Stimulated activated CD4-positive, alpha-beta T cell treated with anti-CD3 and anti-CD28 coated beads, TNF-alpha, amount 100 ng/mL, for 48 hours (primary cell): Measurements from ENCODE around the gene ARPC4.
"Not testable (repeated sequence)": the region's sequence is repeated elsewhere in the genome, so short reads cannot be mapped to it uniquely, and the experiment has no call there.

Source experiments
- DNase-seq, 3 donors: peaks; one replicate each; pipeline ENCODE4 v3.0.0-alpha.2; 2020; ENCODE audit warnings: low read depth in 3 of 3

The ARPC4 gene

GRCh38 chr3:9820946-9821345 lies 28.1 kb downstream of the ARPC4 start:
- no peak for DNase-seq

DNA sequence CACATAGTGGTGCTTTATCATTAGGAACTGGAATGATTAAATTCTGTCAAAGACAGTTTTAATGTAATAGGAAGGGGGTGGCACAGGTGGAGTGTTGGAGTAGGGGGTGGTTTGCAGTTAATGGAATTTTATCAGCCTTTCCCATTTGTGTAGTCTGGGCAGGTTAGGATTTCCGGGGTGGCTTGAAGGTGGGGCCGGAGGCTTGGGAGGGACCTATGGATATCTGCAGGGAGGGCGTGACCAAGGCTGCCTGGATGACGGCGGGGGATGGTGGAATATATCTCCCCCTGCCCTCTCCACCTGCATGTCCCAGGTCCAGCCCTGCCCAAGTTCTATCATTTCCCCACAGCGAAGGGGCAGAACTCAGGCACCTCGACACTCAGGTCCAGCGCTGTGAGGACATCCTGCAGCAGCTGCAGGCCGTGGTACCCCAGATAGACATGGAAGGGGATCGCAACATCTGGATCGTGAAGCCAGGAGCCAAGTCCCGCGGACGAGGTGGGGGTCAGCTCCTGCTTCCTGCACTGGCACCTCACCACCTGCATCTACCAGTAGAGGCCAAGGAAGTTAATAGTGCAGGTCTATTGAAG lies 32.7 kb downstream of the ARPC4 start:
- no peak for DNase-seq

DNA sequence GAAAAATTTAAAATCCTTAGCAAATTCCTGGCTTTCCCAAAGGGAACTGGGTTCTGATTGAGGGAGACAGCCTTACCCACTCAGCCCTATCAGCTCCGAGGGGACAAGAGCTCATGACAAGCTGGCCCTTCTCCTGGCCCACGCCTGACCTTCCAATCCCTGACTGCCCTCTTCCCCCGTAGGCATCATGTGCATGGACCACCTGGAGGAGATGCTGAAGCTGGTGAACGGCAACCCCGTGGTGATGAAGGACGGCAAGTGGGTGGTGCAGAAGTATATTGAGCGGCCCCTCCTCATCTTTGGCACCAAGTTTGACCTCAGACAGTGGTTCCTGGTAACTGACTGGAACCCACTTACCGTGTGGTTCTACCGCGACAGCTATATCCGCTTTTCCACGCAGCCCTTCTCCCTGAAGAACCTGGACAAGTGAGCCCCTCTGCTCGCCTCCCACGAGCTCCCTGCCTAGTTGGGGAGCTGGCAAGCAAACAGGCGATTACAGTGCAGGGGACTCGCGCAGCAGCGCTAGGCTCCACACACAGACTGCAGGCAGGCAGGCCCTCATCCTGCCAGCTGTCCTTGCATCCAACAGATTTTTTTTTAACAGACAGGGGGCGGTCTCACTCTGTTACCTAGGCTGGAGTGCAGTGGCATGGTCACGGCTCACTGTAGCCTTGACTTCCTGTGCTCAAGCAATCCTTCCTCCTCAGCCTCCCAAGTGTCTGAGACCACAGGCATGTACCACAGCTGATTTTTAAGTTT lies 34.1 kb downstream of the ARPC4 start:
- DNase-seq = no peak

DNA sequence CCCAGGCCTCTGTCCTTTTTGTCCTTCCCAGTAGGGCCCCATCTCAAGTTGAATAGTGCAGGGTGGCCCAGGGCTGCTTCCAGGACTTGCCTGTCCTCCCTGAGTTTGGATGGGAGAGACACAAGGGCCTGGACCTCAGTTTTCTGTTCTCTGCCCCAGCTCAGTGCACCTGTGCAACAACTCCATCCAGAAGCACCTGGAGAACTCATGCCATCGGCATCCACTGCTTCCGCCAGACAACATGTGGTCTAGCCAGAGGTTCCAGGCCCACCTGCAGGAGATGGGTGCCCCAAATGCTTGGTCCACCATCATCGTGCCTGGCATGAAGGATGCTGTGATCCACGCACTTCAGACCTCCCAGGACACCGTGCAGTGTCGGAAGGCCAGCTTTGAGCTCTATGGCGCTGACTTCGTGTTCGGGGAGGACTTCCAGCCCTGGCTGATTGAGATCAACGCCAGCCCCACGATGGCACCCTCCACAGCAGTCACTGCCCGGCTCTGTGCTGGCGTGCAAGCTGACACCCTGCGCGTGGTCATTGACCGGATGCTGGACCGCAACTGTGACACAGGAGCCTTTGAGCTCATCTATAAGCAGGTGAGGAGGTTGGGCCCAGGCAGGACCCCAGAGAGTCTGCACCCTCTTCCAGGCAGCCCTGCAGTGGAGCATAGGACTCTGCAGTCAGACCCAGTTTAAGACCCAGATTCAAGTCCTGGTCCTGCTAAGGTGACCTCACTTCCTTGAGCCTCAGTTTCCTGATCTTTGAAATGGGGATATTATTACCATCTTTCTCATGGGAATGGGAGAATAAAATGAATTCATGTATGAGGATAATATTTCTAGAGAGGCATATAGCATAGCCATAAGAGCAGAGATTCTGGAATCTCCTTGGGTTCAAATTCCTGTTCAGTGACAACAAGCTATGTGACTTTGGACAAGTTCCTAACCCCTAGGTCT lies 36.2 kb downstream of the ARPC4 start:
- DNase-seq = no peak

- DNase-seq = no peak
Measured at GRCh38 chr3:9831253-9831652, 38.4 kb downstream of the ARPC4 start.

GRCh38 chr3:9833078-9833477 lies 40.2 kb downstream of the ARPC4 start:
- DNase-seq = no peak

DNA sequence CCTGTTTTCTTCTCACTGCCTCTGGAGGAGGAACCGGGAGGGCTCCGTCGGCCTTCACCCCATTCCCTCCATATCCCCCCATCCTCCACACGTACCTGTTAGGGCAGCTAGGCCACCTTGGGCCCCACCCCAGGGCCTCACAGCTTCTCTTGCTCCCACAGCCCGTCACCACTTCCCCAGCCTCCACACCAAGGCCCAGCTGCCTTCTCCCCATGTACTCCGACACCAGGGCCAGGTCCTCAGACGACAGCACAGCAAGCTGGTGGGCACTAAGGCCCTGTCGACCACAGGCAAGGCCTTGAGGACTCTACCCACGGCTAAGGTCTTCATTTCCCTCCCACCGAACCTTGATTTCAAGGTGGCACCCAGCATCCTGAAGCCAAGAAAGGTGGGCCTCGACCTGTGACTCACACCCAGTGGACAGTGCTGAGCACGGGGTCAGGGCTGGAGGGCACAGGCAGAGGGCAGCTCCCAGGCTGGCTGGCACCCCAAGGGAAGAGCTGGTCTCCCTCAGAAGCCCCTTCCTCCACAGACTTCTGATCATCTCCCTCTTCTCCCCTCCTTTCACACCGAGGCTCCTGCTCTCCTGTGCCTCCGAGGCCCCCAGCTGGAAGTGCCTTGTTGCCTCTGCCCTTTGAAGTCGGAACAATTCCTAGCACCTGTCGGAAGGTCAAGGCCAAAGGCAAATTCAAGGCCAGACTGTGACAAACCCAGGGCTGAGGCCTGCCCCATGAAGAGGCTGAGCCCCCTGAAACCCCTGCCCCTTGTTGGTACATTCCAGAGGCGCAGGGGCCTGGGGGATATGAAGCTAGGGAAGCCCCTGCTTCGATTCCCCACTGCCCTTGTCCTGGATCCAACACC lies 41.9 kb downstream of the ARPC4 start:
- no peak for DNase-seq

DNA sequence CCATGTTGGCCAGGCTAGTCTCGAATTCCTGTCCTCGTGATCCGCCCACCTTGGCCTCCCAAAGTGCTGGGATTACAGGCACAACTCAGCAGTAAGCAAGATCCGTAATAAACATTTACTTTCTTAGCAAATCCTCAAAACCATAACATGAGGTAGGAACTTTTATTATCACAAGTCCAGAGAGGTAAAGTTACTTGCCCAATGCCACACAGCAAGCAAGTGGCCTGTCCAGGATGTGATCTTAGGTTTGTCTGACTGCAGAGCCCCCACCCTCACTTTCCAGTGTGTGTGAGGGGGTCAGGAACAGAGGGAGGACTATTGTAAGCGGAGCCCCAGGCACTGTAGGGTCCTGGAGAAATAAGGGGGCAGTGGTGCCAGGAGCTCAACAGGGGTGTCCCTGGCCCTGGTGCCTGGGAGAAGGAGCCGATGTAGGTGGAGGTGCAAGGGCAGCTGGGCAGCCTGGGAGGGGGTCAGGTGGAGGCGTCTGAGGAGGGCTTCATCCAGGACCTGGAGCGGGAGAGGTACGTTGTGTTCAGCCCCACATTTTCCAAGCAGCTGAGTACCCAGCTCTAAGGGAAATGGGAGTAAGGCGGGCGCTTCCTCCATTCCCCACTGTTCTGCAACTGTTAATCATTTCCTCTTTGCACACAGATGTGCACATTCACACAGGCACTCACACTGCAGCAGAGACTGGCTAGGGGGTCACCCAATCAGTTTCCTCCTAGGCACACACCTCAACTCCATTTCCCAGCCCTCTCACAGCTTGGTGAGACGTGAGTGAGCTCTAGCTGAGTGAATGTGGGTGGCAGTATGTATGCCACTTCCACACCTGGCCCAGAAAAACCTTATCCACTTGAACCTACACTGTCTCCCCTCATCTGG lies 45.1 kb downstream of the ARPC4 start:
- no peak for DNase-seq

DNA sequence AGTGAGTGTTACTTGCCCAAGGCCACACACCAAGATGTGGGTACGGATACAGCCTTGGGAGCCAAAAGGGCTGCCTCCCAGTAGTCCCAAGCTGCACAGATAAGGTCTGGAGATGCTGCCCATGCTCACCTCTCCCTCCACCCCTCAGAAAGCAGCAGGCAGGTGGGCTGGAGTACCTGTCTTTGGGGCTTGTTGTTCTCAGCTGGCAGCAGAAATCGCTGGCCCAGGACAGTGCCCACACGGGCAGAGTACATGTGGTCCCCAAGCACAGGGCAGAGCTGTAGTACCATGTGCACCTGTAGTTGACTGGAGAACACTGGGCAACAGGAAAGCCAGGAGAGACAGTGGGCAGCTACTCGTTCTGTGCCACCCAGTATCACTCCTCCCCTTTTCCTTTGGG lies 46.0 kb downstream of the ARPC4 start:
- no peak for DNase-seq

GRCh38 chr3:9841015-9841414 lies 48.1 kb downstream of the ARPC4 start:
- no peak for DNase-seq

GRCh38 chr3:9843715-9844438 lies 51.0 kb downstream of the ARPC4 start, which contains the start of gene RPUSD3:
TSS of gene RPUSD3 (minus strand) at chr3:9844008. CDS start at chr3:9843990, 18 bp downstream.
- peak; percentile 92 to 97 (median 93) for DNase-seq

DNA sequence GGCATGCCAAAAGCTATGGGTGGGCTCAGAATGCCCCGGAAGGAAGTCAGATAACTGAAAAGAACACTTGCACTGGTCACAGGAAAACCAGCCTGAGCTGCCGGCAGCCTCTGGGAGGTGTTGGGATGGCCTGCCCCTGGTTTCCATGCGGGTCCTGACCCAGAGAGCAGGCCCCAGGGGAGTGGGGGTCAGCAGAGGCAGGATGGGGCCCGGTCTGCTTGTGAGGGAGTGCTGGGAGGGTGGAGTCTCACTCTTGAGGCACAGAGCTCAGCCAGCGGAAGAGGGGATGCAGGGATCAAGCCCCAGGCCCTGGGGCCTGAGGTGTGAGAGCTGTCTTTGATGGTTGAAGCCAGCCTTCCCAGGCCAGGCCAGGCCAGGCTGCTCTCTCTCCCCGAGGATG lies 53.3 kb downstream of the ARPC4 start:
- no peak for DNase-seq

DNA sequence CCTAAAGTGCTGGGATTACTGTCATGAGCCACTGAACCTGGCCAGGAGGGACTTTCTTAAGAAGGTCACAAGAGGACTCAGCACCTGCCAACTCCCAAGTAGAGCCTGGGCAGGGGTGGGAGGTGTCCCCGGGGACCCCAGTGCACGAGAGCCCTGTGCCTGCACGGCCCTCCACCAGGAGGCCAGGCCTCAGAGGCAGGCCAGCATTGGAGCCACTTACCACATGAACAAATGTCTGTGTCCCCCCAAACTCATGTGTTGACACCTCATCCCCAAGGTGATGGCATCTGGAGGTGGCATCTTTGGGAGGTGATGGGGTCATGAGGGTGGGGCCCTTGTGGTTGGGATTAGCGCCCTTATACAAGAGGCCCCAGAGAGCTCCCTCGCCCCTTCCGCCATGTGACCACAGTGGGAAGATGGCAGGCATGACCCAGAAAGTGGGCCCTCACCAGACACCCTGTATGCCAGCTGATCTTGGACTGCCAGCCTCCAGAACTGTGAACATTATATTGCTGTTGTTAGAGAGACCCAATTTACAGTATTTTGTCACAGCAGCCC lies 54.1 kb downstream of the ARPC4 start:
- DNase-seq = no peak

DNA sequence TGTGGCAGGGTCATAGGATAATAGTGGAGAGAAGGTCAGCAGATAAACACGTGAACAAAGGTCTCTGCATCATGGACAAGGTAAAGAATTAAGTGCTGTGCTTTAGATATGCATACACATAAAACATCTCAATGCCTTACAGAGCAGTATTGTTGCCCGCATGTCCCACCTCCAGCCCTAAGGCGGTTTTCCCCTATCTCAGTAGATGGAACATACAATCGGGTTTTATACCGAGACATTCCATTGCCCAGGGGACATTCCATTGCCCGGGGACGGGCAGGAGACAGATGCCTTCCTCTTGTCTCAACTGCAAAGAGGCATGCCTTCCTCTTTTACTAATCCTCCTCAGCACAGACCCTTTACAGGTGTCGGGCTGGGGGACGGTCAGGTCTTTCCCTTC lies 55.0 kb downstream of the ARPC4 start:
- DNase-seq = not testable (repeated sequence)

- DNase-seq = not testable (repeated sequence)
Measured at GRCh38 chr3:9848860-9849259, 56.0 kb downstream of the ARPC4 start.

DNA sequence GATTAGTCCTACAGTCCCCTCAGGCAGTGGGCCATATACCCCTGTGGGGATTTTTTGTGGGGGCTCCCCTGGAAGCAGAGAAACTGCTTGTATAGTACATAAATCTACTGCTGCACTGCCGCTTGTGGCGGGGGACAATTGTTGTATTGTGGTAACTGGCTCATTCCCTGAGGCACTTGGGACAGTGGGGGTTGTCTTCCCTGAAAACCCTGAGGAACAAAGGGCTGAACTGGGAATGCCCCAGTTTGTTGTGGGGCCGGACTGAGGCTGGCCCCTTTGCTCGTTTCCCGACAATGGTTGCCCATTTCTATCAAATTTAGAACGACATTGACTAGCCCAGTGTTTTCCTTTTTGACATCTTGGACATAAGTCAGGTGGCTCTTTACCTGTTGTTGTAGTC lies 58.5 kb downstream of the ARPC4 start:
- DNase-seq = not testable (repeated sequence)

DNA sequence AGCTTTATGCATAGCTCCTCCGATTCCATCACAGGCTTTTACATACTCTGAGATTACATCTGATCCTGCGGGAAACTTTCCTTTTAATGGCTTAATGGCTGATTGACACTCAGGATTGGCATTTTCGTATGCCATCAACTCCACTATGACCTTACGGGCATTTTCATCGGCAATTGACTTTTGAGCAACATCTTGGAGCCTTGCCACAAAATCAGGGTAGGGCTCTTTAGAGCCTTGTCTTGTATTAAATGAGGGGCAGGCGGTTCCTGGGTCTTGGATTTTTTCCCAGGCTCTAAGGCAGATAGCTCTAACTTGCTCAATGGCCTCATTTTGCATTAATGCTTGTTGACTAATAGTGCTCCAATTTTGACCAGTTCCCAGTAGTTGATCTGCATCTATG lies 59.0 kb downstream of the ARPC4 start:
- not testable (repeated sequence) for DNase-seq

DNA sequence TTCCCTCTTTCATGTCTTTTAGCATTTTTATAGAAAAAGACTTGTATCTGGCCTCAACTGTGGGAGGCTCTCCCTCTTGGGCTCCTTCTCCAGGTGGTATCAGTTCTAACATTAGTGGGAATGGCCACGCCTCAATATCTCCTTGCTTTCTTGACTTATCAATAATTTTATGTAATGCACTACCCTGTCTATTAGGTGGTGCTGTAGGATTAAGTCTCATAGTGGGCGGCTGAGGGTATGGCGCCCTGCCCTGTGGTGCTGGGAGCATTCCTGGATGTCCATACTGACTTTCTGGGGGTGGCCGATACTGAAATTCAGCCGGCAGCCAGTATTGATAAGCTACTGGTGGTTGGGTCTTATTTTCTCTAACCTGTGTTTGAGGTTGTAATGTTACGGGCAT lies 59.6 kb downstream of the ARPC4 start:
- no peak for DNase-seq

DNA sequence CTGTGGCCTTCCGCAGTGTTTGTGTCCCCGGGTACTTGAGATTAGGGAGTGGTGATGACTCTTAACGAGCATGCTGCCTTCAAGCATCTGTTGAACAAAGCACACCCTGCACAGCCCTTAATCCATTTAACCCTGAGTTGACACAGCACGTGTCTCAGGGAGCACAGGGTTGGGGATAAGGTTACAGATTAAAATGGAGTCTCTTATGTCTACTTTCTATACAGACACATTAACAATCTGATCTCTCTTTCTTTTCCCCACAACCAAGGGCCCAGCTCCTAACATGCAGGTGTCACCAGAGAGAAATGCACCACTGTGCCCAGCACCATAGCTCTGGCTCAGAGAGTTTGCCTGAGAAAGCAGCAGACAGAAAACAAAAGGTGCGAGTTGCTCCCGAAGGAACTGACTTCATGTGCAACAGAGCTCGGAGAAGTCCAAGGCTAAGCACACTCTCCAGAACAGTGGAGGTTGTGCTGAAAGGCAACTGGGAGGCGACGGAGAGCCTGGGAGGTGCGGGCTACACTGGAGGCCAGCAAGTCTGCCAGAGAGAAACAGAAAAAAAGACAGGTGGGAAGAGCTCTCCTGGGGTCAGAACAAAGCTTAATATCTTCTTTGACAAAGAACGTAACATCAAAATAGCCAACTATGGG lies 61.5 kb downstream of the ARPC4 start:
- DNase-seq = not testable (repeated sequence)
